Small intestine (tissue), 7 donors: Measurements from ENCODE around the gene P3H1. TPM values are rescaled to one million over a fixed set of nuclear protein-coding genes. Genes with fewer than 3 reads are reported as not detected.
"Not testable (repeated sequence)": the region's sequence is repeated elsewhere in the genome, so short reads cannot be mapped to it uniquely, and the experiment has no call there.

ENCODE experiments used
- DNase-seq, 2 donors: peaks; one replicate each; pipeline versions ENCODE4 v3.0.0 to v3.0.0-alpha.2; 2013
- FAIRE-seq: peaks from 2 replicates; lab custom pipeline; 2012; peaks lifted over from hg19 to GRCh38; lab: Jason Lieb, UNC
- H3K27ac ChIP-seq, 3 donors: one replicate each; pipeline ENCODE4 v1.5.1; 2013; ENCODE audit warnings: low read length in 2 of 3, mild to moderate bottlenecking in 2 of 3, control low read depth in 1 of 3, inconsistent platforms in 1 of 3, low read depth in 1 of 3, moderate library complexity in 1 of 3
- H3K27me3 ChIP-seq, 3 donors: one replicate each; pipeline ENCODE4 v1.6.1; 2013; ENCODE audit warnings: low read length in 3 of 3, inconsistent platforms in 1 of 3; ENCODE audit not compliant: control insufficient read depth in 3 of 3, insufficient read depth in 3 of 3
- H3K36me3 ChIP-seq, 3 donors: one replicate each; pipeline ENCODE4 v1.6.1; 2013; ENCODE audit warnings: low read length in 3 of 3, inconsistent platforms in 1 of 3, low read depth in 1 of 3, mild to moderate bottlenecking in 1 of 3, moderate library complexity in 1 of 3; ENCODE audit not compliant: control insufficient read depth in 3 of 3, insufficient read depth in 2 of 3
- H3K4me1 ChIP-seq, 3 donors: one replicate each; pipeline ENCODE4 v1.6.1; 2013; ENCODE audit warnings: low read length in 2 of 3, inconsistent platforms in 1 of 3, low read depth in 1 of 3, mild to moderate bottlenecking in 1 of 3, moderate library complexity in 1 of 3; ENCODE audit not compliant: control insufficient read depth in 3 of 3, insufficient read depth in 2 of 3
- H3K4me3 ChIP-seq, 3 donors: one replicate each; pipeline ENCODE4 v1.5.1; 2013; ENCODE audit warnings: low read length in 3 of 3, control low read depth in 1 of 3, inconsistent platforms in 1 of 3, low read depth in 1 of 3, mild to moderate bottlenecking in 1 of 3, moderate library complexity in 1 of 3
- H3K9me3 ChIP-seq, 2 donors: one replicate each; pipeline ENCODE4 v1.6.1; 2013; ENCODE audit warnings: low read depth in 1 of 2, low read length in 1 of 2; ENCODE audit not compliant: control insufficient read depth in 2 of 2, insufficient read depth in 1 of 2
- WGBS, 3 donors: extraction: QIAGEN DNeasy Blood & Tissue Kit; methylation state at CpG; one replicate each; pipeline ENCODE4 v1.1.7; 2013; 5-methylcytosine and 5-hydroxymethylcytosine counted together
- polyA plus RNA-seq, 4 donors: library from polyadenylated mRNA; stranded (reverse) in 3 of 4; unstranded in 1 of 4; fragments of 200-250 nt in 3 of 4; fragments of 120-200 nt in 1 of 4; gene quantifications; one replicate each; pipeline versions ENCODE4 v1.2.1 to v1.2.3, GENCODE V29; 2013
- donor health status: healthy with polysubstance abuse.
- donor health status: control.
- donor health status: control.
- donor health status: Bipolar disorder and iron deficiency.
- donor health status: healthy.

Gene P3H1
- polyA plus RNA-seq, 4 donors = 4.3 to 18.2 (median 11.4) TPM

DNA sequence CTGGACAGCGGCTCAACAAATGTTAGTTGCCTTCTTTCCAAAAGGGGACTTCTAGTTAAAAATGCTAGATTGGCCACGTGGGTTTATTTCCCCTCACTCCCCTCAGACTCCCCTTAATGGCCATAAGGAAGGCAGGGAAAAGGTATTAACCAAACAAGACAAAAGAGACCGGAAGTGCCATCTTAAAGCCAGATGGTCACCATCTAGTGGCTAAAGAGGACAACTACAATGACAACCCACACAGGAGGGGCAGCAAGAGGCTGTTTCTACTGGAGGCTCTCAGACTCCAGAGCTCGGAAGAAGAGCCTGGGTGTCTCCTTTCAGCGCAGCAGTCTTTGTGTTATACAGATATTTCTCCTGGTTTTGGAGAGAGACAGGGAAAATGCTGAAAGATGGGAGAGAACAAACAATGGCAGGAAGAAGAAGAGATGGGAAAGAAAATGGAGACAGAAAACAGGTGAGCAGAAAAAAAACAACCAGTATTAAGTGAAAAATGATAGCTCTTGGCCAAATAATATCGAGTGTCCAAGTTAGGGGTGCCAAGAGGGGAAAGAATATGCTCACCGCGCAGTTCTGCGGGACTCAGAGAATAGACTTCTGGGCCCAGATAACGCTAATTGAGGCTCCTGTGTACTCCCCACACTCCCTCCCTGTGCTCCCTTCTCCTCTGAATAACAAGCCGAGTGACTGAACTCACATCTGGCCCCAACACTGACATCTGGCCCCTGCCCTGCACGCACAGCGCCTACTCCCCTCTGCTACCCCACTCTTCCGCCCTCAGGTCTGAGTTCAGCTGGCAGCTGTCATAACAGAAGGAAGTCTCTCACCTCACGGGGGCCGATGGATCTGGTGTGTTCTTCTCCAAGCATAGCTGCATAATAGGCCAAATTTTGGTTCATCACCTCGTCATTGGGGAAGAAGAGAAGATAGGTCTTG lies 9.6 kb downstream of the P3H1 start:
- Histone ChIP-seq H3K27ac (no peak overlapping the region), H3K4me3 (no peak overlapping the region), H3K9me3 (no peaks in the 10 kb centered on the region), H3K27me3 (no peaks in the 10 kb centered on the region), H3K4me1 (no peaks in the 10 kb centered on the region), H3K36me3 (peaks cover 2 to 37% (median 12%) of the 10 kb centered on the region in 3 donors)
- FAIRE-seq (no peak), DNase-seq (peak; percentile 64 to 65)
- WGBS, 3 donors = 80 to 86% (median 82%) methylated on average over 17 of the region's 17 CpGs

DNA sequence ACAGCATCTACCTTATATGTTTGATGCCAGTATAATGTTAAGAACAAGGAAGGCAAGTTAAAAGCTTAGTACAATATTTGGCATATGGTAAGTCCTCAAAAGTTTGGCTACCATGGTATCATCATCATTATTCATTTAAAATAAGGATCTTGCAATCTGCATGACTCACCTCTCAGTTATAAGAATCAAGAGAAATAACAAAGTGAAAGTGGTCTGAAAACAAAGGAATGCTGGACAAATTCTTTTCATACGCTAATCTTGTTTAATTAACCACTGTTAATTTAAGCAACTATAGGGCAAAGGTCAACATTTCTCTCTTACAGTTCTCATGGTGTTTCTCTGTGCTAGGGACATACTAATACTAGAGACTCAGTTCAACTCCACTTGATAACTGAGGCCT lies 13.8 kb downstream of the P3H1 start:
- H3K9me3 ChIP-seq = peaks cover 0 to 4% of the 10 kb centered on the region in 2 donors
- DNase-seq = peak in 1 of 2 donors; percentile 16
- no peak overlapping the region for H3K27ac ChIP-seq
- FAIRE-seq = no peak
- 17 to 57% (median 49%) methylated on average over 1 of the region's 1 CpG for WGBS, 3 donors
- H3K4me1 ChIP-seq = no peaks in the 10 kb centered on the region
- no peaks in the 10 kb centered on the region for H3K27me3 ChIP-seq
- H3K36me3 ChIP-seq = peaks cover 2 to 57% (median 12%) of the 10 kb centered on the region in 3 donors
- H3K4me3 ChIP-seq = no peak overlapping the region

DNA sequence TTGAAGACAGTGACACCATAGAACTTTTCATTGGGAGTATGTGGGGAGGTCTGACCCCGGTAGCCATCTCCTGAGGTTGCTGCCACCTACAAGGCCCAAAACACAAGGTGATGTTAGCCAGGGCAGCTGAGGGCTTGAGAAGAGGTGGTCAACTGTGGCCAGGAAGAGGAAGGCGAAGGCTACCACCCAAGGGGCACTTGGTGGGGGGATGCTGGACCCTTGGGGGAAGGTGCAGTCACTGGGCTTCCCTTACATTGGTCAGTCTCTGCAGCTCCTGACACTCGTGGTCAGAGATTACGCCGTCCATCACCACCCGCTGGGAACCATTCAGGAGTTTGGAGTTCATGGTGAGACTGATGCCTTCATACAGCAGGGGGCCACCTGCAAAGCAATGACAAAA lies 14.5 kb downstream of the P3H1 start:
- H3K36me3 ChIP-seq = peaks cover 2 to 60% (median 5%) of the 10 kb centered on the region in 3 donors
- H3K27ac ChIP-seq = no peak overlapping the region
- peaks cover 0 to 4% of the 10 kb centered on the region in 2 donors for H3K9me3 ChIP-seq
- 97 to 100% (median 98%) methylated on average over 6 of the region's 6 CpGs for WGBS, 3 donors
- FAIRE-seq (no peak), DNase-seq (no peak)
- H3K27me3 ChIP-seq = no peaks in the 10 kb centered on the region
- no peak overlapping the region for H3K4me3 ChIP-seq
- no peaks in the 10 kb centered on the region for H3K4me1 ChIP-seq

DNA sequence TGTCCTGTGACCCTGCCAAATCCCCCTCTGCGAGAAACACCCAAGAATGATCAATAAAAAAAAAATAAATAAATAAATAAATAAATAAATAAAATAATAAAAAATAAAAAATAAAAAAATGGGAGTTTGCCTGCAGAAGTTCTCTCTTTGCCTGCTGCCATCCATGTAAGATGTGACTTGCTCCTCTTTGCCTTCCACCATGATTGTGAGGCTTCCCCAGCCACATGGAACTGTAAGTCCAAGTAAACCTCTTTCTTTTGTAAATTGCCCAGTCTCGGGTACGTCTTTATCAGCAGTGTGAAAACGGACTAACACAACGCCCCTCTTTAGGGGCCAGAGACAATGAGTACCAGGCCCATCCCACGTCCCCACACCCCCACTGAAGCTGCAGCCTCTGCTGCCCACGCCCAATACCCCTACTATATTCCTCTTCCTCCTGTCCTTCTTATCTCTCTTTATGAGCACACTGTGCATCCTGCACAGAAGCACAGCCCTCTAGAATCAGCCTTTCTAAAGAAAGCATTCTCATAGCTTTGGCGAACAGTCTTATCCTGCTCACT lies 15.2 kb downstream of the P3H1 start:
- H3K4me1 ChIP-seq, H3K4me3 ChIP-seq, H3K9me3 ChIP-seq, H3K27me3 ChIP-seq, FAIRE-seq, DNase-seq, H3K27ac ChIP-seq: not testable (repeated sequence)
- WGBS, 3 donors = 89 to 93% (median 90%) methylated on average over 8 of the region's 8 CpGs
- H3K36me3 ChIP-seq = peaks cover 2 to 66% (median 5%) of the 10 kb centered on the region in 3 donors

DNA sequence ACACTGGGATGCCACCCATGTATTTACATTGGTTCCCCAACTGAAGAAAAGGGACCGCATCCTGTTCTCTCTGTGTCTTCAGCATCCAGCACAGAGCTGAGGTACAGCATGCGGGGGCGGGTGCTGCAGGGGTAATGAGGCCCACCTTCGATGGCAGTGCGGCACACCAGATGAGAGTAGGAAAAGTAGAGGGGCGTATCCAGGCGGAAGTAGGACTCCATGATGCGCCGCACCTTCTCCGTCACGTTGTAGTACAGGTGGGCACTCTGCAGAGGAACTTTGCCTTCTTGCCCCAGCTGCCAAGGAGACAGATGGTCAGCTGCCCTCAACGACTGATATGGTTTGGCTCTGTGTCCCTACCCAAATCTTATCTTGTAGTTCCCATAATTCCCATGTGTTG lies 16.8 kb downstream of the P3H1 start:
- Histone ChIP-seq H3K27ac (no peak overlapping the region), H3K4me1 (no peaks in the 10 kb centered on the region), H3K4me3 (no peak overlapping the region), H3K9me3 (peaks cover 0 to 4% of the 10 kb centered on the region in 2 donors), H3K36me3 (peaks cover 0 to 72% (median 5%) of the 10 kb centered on the region in 3 donors), H3K27me3 (no peaks in the 10 kb centered on the region)
- FAIRE-seq (no peak), DNase-seq (no peak)
- 91 to 94% (median 91%) methylated on average over 12 of the region's 12 CpGs for WGBS, 3 donors

DNA sequence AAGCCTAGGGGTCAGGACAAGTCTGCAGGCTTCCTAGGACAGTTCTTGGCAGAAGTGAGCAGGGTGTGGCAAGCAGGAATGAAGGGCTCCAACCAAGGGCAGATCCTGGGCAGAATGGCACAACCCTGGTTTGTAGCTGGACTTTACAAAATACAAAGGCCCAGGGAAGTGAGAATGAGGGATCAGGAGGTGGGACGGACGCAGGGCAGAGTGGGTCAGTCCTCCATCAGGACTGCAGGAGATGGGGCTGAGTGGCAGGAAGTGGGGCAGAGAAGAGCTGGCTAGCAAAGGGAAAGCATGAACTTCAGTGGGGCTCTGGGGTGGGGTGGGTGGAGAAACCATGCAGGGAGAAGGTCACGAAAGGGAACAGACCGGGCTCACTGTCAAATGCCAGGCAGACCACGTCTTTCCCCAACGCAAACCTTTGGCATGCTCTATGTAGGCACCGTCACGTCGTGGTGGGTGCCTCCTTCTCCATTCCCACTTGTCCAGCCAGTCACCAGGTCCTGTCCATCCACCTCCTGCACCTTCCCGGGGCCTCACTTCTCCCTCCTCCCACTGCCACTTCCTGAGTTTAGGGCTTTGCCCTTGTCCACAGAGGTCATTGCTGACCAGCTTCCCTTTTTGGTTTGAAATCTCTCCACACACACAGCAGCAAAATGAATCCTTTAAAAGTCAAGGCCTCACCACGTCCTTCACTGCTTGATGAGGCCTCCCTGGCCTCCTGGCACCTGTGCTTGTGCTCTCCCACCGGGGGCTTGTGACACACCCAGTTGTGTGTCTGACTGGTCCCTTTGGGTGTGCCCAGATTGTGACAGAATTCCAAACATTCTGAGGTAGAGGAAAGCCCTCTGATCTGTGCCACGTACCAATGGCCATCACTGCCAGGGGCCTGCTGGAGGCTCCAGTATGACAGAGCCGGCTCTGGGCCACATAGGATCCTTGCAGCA lies 18.1 kb downstream of the P3H1 start:
- no peak overlapping the region for H3K4me3 ChIP-seq
- H3K9me3 ChIP-seq = peaks cover 0 to 4% of the 10 kb centered on the region in 2 donors
- no peaks in the 10 kb centered on the region for H3K4me1 ChIP-seq
- WGBS, 3 donors = 83 to 88% (median 84%) methylated on average over 12 to 14 of the region's 14 CpGs
- H3K27ac ChIP-seq = no peak overlapping the region
- H3K36me3 ChIP-seq = peaks cover 0 to 60% (median 0%) of the 10 kb centered on the region in 3 donors
- no peak for FAIRE-seq
- no peak for DNase-seq
- H3K27me3 ChIP-seq = no peaks in the 10 kb centered on the region

DNA sequence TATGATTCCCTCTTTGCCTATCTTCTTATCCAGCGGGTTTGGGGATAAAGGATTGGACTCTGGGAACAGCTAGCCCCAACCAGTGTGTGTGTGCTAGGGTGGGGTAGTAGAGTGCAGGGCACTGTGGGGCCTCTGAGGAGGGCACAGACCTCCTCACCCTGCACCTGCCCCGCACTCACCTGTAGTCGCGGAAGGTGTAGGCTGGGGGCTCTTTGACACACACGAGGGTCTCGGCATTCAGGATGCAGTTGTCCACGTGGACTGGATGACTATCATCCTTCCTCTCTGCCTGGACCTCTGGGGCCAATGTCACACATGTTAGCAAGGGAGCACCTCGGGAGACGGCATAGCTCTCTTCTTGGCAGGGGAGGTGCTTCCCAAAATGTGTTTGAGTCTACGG lies 18.8 kb downstream of the P3H1 start:
- no peak overlapping the region for H3K27ac ChIP-seq
- FAIRE-seq = no peak

DNA sequence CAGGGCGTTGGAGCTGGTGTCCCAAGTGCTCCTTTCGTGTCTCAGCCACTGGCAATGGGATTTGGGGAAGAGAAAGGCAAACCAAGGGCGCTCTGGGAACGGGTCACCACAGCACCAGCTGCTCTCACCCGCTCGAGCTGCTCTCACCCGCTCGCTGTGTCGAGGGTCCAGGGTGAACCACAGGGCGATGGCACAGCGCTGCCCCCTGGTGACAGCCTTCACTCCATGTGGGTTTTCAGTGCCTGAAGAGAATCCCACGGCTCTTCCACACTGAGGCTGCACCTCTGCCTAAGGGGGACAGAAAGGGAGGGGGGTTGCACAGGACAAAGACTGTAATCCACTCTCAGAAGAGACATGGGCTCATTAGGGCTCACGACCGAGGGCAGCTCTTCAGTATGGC lies 19.7 kb downstream of the P3H1 start:
- 17 to 42% (median 39%) methylated on average over 14 of the region's 14 CpGs for WGBS, 3 donors
- no peak for FAIRE-seq

More for the DNA sequence above, 18.8 kb downstream of the P3H1 start:
- DNase-seq = no peak
- 85 to 90% (median 89%) methylated on average over 10 of the region's 10 CpGs for WGBS, 3 donors
- Histone ChIP-seq H3K9me3 (peaks cover 0 to 4% of the 10 kb centered on the region in 2 donors), H3K27me3 (no peaks in the 10 kb centered on the region), H3K36me3 (peaks cover 0 to 59% (median 0%) of the 10 kb centered on the region in 3 donors), H3K4me3 (no peak overlapping the region), H3K4me1 (no peaks in the 10 kb centered on the region)

More for the DNA sequence above, 19.7 kb downstream of the P3H1 start:
- no peaks in the 10 kb centered on the region for H3K27me3 ChIP-seq
- no peak overlapping the region for H3K4me3 ChIP-seq
- peaks cover 0 to 4% of the 10 kb centered on the region in 2 donors for H3K9me3 ChIP-seq
- no peaks in the 10 kb centered on the region for H3K4me1 ChIP-seq
- H3K36me3 ChIP-seq = peaks cover 0 to 55% (median 0%) of the 10 kb centered on the region in 3 donors
- H3K27ac ChIP-seq = no peak overlapping the region
- peak; percentile 40 to 72 for DNase-seq
